VCaP (cell line): ENCODE data around the gene EYA2.

Source experiments
- H3K27ac ChIP-seq: fragments of 450-650 bp; 2 replicates; pipeline ENCODE4 v1.5.1; 2017
- CTCF ChIP-seq: fragments of 450-650 bp; conservative IDR thresholded peaks from 2 replicates; pipeline ENCODE4 v1.5.1; 2017; ENCODE audit warnings: mild to moderate bottlenecking, moderate library complexity

EYA2 gene

DNA sequence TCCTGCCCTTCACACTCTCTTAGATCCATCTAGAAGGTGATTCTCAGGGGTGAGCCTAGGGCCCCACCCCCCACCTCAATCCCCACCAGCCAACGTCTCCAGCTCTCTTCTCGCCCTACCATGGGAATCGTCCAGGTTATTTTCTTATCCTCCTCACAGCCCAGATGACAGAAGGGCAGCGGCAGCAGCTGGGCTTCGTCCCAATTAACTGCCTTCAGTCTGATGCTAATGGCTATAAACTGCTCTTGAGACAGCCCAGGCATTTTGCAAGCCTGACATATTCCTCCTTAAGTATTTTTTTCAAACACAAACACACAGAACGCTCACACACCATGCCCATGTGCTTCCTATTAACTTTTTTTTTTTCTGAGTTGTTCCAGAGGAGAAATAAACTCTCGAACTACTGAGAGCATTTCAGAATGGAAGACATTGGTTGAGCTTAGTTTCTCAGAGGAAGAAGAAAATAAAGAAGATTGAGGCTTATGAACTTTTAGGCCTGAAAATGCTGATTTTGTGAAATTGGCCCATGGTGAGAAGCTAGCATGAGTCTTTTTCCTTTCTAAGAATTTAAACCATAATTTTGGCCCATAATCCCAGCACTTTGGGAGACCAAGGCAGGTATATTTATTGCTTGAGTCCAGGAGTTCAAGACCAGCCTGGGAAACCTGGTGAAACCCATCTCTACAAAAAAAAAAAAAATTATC lies 124.6 kb downstream of the EYA2 start:
- no peak for TF ChIP-seq CTCF
- no peak overlapping the region for H3K27ac ChIP-seq

DNA sequence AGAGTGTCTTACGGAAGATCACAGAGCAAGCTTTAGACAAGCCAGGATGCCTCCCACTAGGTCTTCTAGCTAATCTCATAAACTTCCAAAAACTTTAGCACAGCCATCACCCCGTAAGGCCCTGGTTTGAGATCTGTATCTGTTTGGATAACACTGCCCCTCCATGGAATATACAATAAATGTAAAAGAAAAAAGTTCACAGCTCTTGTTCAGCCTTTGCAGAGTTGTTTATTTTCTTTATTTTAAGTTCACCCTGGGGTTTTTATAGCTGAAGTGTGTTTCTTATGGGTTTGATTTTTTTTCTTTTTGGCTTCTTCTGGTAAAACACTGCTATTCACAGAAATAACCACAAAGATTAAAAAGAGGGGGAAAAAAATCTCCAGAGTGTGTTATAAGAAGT lies 125.6 kb downstream of the EYA2 start:
- TF ChIP-seq CTCF, result no peak

DNA sequence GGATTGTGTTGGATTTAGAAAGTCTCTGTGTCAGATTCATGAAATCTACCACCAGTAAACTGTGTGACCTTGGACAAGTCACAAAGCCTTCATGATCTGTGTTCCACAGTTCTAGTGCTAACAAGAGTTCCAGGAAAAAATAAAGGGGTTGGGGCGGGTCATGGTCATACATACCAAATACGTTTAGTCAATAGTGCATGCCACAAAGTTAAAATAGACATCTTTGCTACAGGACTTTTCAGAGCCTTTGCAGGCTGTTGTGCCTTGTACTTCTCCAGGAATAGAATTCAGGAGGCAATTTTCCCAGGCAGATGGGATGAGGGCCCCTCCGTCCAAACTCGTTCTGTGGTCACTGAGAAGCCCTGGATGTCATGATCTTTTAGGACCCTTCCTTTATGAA lies 127.2 kb downstream of the EYA2 start:
- no peak overlapping the region for H3K27ac ChIP-seq
- no peak for TF ChIP-seq CTCF

More for the DNA sequence above, 125.6 kb downstream of the EYA2 start:
- H3K27ac ChIP-seq, result no peak overlapping the region

DNA sequence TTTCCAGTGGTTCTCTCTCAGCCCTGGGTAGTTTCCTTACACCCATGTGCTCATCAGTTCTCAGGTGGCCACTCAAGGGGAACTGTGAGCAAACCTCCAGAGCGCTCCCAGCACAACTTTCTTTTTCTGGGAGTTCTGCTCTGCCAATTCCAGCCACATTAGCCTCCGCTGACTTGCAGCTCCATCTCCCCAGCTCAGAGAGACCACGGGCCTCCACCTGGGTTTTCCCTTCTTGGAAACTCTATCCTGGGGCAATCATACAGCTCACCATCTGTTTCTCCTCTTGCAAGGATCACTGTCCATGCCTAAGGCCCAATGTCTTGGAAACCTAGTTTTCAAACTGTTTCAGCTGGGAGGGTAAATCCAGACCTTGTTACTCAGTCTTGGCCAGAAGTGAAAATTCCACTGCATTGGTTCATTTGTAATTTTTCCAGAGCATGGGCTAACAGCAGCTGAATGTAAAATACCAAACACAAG lies 129.9 kb downstream of the EYA2 start:
- no peak overlapping the region for H3K27ac ChIP-seq
- no peak for TF ChIP-seq CTCF

DNA sequence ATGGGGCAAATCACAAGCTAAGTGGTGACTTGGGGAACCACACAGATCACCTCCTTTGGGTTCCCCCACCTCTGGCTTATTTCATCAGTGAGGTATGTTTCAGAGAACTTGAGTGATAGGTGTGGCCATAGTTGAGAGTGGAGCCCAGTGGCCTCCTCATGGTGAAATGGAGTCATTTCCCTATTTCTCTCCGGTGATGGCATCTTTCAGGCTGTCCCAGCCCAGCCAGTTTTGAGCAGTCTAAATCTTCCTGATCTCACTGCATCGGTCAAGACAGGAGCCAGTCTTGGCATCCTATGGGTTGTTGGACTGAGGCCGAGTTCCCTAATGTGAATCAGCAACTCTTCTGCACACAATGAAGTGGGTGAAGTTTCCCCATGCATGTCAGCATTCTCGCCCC lies 132.4 kb downstream of the EYA2 start:
- no peak for TF ChIP-seq CTCF
- no peak overlapping the region for H3K27ac ChIP-seq

- TF ChIP-seq CTCF, result no peak
- H3K27ac ChIP-seq, result no peak overlapping the region
Measured at GRCh38 chr20:47027456-47027855, 132.8 kb downstream of the EYA2 start.

DNA sequence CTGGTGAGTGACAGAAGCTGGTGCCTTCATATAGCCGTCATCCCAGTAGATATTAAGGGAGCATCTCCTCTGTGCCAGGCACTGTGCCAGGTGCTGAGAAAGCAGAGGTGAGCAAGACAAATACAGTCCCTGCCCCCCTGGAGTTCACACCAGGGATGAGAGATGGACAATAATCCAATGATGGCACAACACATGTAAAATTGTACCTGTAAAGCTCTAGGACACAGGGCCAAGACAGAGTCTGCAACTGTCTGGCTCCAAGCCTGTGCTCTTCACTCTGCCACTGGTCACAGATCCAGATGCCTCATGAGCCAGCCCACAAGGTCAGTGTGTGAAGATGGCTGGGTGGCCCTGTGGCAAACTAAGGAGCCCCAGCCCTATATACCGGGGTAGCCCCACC lies 133.8 kb downstream of the EYA2 start:
- H3K27ac ChIP-seq, result peak overlapping the region; percentile 84
- TF ChIP-seq CTCF, result no peak
